HG03442 (cell line): Measurements from ENCODE around the gene AQP11.
"Not testable (repeated sequence)": the region's sequence is repeated elsewhere in the genome, so short reads cannot be mapped to it uniquely, and the experiment has no call there.

Experiments used
- ATAC-seq: cut with Tn5 transposase; IDR thresholded peaks from one replicate; pipeline ENCODE4 v1.9.1; 2021; ENCODE audit warnings: mild to moderate bottlenecking, moderate library complexity; ENCODE audit not compliant: unreplicated experiment

AQP11 gene

DNA sequence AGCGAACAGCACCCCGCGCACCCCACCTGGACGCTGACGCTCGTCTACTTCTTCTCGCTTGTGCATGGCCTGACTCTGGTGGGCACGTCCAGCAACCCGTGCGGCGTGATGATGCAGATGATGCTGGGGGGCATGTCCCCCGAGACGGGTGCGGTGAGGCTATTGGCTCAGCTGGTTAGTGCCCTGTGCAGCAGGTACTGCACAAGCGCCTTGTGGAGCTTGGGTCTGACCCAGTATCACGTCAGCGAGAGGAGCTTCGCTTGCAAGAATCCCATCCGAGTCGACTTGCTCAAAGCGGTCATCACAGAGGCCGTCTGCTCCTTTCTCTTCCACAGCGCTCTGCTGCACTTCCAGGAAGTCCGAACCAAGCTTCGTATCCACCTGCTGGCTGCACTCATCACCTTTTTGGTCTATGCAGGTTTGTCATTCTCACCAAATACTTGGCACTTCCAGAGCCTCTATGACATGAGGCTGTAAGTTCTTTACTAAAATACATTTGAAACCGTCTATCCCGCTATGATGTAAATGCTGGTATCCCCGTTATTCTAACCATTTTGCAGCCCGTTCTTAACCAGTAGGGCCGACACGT is 535 bp downstream of the AQP11 start:
- ATAC-seq: peak; percentile 18

DNA sequence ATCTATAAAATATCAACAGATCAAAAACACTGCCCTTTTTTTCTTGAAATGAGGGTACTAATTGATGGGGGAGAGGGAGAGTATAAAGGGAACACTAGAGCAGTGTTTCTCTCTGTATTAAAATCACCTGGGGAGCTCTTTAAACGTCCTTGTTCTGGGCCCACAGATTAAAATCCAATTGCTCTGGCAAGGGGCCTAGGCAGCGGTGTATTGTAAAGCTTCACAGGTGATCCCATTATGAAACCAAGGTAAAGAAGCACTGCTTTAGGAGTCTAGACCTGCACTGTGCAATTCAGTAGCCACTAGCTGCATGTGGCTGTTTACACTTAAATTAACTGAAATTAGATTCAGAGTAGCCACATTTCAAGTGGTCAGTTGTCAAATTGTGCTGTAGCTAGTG is 3.0 kb downstream of the AQP11 start:
- ATAC-seq: no peak

DNA sequence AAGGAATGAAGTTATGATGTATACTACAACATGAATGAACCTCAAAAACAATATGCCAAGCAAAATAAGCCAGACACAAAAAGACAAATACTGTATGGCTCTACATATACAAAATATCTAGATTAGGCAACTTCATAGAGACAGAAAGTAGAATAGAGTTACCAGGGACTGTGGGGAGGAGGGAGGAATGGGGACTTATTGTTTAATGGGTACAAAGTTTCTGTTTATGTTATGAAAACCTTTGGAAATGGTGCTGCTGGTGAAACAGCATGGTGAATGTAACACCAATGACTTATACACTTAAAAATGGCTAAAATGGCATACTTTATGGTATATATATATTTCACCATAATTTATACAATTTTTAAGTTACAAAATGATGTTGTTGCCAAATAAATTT is 4.1 kb downstream of the AQP11 start:
- ATAC-seq: no peak

DNA sequence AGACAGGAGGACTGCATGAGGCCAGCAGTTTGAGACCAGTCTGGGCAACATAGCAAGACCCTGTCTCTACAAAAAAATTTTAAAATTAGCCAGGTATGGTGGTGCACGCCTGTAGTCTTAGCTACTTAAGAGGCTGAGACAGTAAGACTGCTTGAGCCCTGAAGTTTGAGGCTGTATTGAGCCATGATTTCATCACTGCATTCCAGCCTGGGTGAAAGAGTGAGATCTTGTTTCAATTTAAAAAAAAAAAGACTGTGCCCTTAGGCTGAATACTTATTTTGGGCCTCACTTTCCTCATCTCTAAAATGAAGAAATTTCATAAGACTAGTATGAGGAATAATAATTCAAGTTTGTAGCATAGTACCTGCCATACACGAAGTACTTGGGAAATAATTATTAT is 6.9 kb downstream of the AQP11 start:
- ATAC-seq: no peak

DNA sequence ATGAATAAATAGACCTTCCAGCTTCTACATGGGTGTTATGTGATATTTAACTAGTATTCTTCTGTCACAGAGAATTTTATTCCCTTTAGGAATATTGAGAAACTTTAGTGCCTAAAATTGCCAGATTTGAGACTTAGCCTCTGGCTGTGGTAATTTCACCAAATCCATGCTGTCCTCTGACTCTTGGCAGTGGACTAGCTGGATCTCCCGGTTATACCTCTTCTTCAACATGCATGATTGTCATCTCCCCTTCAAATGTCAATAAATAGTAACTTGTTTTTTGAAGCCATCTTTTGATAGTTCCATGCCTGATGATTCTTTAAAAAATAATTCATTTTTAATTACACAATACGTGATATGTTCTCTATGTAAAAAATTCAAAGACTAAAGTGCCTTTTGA is 8.4 kb downstream of the AQP11 start:
- no peak for ATAC-seq

DNA sequence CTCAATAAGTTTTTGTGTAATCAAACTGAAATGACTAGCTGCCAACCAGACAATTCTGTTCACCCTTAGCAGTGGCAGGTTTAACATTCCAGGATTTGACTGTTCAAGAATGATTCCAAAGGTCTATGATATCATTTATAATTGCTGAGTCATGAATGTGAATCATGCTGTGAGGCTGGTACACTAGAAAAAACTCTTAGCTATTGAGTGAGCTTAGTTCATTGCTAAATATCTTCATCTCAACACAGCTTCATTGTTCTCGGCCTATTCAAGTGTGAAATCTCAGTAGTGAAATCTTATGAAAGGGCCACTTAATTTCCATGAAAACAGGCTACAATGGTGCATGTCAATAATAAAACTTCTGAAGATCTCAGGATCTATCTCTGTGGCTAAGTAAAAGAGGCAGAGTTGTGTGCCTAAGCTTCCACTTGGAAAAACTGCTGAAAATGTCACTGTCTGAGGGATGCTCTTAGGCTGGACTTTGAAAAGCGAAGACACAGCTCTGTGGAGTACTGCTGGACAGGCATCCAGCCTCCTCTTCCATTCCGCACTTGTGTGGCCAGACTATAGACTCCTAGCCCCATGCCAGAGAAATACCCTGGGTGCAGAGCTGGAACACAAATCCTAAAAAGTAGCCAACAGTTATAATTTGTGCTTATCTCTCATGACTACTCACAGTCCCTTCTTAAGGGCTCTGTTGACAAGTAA is 12.8 kb downstream of the AQP11 start:
- no peak for ATAC-seq

DNA sequence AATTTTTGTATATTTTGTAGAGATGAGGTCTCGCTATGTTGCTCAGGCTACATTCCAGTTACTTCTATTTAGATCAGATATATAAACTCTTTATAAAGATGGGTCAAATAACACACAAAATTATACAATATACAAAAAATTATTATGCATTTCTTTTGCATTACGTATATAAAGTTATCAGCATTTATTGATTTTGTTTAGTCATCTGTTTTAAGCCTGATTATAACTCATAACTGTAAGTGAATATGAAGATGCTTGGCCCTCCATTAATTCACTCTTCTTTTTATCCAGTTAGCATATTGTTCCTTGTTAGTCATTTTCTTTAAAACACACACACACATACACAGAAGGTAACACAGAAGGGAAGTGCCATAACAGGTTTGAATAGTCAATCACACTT is 14.5 kb downstream of the AQP11 start:
- no peak for ATAC-seq

DNA sequence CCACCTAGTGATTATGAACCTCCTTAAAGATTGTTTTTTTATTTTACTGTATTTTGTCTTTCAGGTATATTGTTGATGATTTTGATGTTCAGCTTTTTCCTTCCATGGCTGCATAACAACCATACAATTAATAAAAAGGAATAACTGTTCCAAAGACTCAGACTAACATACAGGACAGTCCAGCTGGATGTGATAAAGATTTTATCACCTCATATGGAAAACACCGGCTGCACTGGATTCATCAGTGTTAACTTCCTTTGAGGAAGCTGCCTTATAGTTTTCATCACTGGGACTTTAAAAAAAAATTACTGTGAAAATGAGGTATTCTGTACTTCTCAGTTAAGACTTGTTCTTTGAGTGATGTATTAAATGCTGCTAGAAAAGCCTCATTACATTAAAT is 19.5 kb downstream of the AQP11 start:
- ATAC-seq: no peak

DNA sequence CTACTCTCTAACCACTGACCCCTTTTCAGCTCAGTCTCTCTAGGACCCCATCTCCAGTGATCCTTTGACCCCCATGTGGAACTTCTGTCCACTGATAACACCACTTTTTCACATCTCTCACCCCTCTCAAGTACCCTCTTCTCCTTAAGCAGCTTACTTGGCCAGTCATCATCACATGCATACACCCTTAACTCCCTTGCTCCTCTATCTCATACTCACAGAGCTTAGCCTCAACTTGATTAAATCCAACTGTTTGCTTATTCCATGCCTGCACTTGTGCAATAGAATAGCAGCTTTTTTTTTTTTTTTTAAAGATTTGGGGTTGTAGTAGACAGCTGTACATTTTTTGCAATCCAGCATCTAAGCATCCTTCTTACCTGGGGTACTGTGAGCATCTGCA is 22.2 kb downstream of the AQP11 start:
- no peak for ATAC-seq

DNA sequence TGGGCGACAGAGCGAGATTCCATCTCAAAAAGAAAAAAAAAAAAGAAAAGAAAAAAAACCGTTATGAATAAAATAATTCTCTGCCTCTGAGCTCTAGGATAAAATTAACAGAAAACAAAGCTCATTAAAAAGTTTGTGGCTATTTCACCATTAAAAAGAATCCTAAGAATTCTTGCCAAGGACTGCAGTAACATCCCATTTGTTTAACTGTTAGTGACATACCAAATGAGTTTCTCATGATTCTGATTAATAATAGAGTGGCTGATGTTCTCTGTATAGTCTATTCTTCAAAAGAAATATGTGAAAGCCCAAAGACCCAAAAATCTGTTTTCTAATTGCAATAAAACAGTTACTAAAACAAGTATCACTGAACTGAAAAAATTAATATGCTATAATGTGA is 28.1 kb downstream of the AQP11 start:
- ATAC-seq: no peak

DNA sequence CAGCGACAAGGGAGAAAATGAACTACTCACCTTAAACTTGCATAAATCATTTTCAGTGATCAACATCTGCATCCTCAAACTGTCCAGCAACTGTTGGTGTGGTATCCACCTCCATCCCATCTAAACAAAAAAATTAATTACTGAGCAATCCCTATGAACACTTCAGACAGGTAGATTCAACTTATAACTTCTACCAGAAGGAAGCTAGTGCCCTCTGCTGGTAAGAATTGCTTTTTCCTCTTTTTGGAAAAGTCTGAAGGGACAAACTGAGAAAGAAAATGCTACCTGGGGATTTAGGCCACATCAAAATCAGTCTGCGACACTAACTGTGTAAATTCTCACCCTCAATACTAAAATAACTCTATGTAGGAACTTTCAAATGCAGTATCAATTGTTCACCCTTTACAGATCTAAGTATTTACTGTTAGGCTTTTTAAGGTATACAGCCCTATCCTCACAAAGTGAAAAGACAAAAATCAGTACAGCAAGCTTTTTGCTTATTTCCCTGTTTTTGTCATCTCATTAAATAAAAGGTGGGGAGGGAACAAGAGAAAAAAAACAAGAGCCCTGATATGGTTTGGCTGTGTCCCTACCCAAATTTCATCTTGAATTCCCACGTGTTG is 29.9 kb downstream of the AQP11 start:
- no peak for ATAC-seq

DNA sequence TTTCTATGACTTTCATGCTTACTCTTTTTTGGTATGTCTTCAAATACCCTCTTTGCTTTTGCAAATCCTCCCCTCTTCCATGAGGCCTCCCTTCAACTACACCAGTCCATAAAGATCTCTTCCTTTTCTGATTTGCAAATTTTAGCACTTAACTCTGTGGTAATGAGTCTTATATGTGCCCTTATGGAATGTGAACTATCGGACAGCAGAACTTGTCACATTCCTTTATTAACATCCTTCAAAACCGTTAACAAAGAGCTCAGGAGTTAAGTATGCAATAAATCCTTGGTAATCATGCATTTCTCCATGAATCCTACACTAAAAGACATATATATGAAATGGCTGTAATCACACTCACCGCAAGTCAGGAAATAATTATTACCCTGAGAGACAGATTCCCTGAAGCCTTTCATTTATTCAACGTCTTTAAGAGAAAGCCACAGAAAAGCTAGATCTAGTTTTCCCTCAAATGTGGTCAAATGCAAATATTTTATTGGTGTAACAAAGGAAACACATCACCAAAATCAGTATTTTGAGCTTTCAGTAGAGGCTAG is 40.5 kb downstream of the AQP11 start:
- no peak for ATAC-seq

DNA sequence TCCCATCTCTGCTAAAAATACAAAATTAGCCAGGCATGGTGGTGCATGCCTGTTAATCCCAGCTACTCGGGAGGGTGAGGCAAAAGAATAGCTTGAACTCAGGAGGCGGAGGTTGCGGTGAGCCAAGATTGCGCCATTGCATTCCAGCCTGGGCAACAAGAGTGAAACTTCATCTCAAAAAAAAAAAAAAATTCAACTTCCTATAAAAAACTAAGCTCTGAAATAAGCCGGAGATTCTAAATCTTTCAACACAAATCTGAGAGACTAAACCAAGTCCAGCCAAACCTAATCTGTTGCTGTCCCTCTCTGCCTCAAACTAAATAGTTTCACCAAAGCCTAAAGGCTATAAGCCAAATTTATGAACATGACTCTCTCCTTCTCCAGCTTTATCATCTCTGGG is 44.2 kb downstream of the AQP11 start:
- ATAC-seq: not testable (repeated sequence)

DNA sequence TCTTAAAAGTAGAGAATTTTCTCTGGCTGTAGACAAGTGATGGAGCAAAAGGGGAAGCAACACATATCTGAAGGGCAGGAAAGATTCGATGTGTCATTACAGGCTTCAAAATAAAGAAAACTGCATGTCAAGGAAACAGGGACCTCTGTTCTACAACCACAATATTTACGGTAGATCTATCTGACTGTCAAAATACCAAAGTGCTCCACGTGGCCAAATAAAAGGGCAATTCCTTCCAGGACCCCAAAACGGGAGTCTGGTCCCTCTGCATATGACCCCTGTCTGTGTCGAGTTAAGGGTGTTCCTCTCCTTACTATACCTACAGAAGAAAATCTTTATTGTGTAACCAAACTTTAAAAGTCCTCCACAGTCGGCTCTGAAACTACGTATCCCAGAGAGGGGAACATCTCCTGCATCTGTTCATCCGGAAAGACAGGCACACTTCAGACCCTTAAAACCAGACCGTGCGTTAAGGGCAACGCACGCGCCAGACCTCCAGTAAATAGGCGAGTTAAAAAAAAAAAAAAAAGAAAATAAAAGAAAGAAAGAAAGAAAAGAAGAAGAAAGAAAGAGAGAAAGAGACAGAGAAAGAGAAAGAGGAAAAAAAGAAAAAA is 47.1 kb downstream of the AQP11 start:
- ATAC-seq: no peak

DNA sequence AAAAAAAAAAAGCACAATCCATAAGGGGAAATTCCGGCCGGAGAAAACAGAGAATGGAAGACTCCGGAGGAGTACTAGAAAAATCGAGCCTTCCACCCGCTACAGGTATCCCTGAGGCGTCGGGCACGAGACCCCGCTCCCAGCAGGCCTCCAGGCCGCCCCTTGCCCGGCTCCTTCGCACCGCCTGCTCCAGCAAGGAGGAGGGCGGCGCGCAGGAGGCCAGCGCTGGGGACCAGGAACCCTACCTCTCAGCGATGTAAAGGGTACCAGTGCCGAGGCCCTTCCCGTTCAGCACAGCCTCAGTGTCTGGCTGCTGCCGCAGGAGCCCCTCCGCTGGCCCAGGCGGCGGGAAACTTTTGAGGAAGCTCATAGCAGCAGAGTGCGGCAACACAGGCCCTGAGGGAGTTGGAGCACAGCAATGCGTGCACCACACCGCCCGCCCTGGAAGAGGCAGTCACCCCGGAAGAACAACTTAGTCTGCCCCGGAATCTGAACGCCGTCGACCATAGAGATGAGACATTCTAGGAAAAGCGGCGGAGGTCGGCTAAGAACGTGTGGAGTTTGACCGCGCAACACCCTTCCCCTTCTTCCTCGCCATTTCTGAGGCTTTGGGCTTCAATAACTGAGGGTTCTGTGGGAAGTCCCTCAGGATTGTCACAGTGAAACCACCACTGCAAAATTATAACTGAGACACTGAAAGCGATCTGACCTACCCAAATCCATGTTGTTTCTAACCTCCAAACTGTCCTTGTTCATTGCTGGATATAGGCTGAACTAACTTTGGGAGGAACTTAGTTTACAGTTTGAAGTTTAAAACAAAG is 47.8 kb downstream of the AQP11 start, which contains the start of gene CLNS1A:
Gene CLNS1A, minus strand, starts transcription at position 450 of the 821 bp plus-strand sequence. Its CDS starts 80 bp downstream, at position 370.
- ATAC-seq: peak; percentile 96

DNA sequence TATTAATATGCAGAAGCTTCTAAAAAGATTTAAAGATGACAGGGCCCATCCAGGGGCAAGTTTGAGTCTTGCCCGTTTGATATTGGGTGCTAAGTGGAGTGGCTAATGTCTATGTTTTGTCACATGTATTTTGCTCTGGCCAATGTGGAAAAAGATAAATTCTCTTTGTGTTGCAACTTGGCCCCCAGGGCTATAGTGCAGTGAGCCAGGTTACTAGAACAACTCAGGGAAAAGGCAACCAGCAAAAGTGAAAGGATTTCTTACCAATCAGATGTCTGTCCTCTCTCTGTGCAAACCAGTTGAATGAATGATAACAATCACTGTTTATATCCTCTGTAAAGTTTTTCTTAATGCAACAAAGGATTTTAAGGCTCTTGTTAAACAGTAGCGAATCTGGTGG is 52.5 kb downstream of the AQP11 start:
- ATAC-seq: no peak

DNA sequence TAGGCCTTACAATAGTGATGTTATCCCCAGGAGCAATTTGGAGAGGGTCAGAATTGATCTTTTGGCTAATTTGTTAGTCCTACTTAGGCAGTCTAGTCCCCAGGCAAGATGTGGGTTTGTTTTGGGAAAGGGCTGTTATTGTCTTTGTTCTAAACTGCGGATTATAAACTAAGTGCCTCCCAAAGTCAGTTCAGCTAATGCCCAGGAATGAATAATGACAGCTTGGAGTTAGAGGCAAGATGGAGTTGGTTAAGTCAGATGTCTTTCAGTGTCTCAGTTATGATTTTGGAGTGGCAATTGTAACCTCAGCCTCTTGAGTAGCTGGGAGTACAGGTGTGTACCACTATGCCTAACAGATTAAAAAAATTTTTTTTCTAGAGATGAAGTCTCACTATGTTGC is 55.1 kb downstream of the AQP11 start:
- no peak for ATAC-seq

DNA sequence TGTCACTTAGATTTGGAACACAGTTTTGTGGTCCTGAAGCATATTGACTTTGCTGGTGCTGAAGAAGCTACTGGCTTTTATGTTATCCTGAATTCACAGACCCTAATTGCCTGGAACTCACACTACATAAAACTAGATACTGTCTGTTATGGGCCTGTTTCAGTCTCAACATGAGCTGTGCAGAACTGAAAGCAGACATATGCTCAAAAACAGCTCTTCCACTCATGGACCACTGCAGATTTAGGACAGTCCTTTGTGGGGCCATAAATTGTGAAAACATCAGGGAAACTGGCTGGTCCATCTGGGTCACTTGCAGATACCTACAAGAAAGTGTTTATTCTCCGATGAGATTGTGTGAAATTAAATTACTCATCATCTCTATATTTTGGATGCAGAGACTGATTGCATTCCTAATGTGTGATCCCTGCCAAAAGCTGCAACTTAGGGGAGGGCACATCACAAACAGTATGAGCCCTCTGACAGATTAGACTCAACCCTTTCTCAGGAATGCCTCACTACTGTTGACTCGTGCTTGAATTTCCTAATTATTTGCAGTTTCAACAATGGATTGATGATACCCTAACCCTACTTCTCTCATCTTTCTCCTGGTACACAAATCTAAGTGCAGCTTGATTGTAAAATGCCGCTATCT is 58.0 kb downstream of the AQP11 start:
- no peak for ATAC-seq

DNA sequence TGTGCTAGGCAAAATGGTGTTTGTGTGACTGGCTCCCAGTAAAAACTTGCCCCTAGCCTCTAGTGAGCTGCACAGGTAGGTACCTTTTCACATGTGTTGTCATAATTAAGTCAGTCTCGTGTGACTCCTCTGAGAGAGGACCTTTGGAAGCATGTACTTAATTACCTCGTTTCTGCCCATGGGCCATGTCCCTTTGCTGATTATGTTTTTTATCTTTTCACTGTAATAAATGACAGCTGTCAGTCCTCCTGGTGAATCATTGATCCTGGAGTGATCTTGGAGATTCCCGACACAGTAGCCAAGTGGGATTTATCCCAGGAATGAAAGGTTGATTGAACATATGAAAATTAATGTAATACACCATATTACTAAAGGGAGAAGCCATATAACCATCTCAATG is 60.4 kb downstream of the AQP11 start:
- ATAC-seq: no peak

DNA sequence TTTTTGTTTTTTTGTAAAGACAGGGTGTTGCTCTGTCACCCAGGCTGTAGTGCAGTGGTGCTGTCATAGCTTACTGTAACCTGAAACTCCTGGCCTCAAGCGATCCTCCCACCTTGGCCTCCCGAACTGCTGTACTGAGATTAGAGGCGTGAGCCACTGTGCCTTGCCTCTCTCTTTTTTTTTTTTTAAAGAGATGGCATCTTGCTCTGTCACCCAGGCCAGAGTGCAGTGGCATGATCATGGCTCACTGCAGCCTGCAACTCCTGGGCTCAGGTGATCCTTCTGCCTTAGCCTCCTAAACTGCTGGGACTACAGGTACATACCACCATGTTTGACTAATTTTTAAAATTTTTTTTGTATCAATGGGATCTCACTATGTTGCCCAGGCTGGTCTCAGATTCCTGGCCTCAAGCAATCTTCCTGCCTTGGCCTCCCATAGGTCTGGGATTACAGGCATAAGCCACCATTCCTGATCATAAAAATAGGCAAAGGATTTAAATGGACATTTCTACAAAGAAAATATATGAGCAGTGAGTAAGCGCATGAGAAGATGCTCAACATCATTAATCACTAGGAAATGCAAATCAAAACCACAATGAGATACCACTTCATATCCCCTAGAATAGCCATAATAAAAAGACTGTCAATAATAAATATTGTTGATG is 65.1 kb downstream of the AQP11 start:
- ATAC-seq: no peak
